ENCODE results near the gene GYG2.

DNA sequence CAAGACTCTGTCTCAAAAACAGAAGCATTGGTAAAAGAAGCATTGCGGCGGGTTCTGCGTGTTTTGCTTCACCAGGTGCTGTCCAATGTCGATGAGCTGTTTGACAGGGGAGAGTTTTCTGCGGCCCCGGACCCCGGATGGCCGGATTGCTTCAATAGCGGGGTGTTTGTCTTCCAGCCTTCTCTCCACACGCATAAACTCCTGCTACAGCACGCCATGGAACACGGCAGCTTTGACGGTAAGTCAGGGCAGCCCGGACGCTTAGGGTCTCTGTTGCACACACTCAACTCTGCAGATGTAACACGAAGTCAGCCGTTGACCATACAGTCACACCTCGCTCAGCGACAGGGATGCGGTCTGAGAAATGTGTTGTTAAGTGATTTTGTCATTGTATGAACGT, 26.2 kb downstream of the GYG2 start:
- TF ChIP-seq, protein P1, sequence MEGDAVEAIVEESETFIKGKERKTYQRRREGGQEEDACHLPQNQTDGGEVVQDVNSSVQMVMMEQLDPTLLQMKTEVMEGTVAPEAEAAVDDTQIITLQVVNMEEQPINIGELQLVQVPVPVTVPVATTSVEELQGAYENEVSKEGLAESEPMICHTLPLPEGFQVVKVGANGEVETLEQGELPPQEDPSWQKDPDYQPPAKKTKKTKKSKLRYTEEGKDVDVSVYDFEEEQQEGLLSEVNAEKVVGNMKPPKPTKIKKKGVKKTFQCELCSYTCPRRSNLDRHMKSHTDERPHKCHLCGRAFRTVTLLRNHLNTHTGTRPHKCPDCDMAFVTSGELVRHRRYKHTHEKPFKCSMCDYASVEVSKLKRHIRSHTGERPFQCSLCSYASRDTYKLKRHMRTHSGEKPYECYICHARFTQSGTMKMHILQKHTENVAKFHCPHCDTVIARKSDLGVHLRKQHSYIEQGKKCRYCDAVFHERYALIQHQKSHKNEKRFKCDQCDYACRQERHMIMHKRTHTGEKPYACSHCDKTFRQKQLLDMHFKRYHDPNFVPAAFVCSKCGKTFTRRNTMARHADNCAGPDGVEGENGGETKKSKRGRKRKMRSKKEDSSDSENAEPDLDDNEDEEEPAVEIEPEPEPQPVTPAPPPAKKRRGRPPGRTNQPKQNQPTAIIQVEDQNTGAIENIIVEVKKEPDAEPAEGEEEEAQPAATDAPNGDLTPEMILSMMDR (IDR thresholded peaks at IDR 0.05; ENCODE audit: low read depth, low read length) = no peak
- TF ChIP-seq, protein P2, sequence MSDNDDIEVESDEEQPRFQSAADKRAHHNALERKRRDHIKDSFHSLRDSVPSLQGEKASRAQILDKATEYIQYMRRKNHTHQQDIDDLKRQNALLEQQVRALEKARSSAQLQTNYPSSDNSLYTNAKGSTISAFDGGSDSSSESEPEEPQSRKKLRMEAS (IDR thresholded peaks at IDR 0.05; ENCODE audit: low read depth, low read length) = no peak
